HCT116 (cell line): ENCODE measurements around the gene HSD17B1. TPM values are rescaled to one million over a fixed set of nuclear protein-coding genes. Genes with fewer than 3 reads are reported as not detected.

Experiments
- ATAC-seq: fragments of 200-7000 bp; cut with Tn5 transposase; 2 replicates; pipeline ENCODE4 v1.9.1; 2020; ENCODE audit warnings: mild to moderate bottlenecking, moderate library complexity
- BruUV-seq: library from RNA; stranded (reverse); fragments of 400-500 nt; replicated peaks from 2 replicates; lab custom pipeline; 2021; lab: Mats Ljungman, UMichigan
- CTCF ChIA-PET: fragments of 300-600 bp; sonication (Branson Sonifier 250); formaldehyde crosslinking; loops from one replicate; lab custom pipeline; 2021; ENCODE audit warnings: antibody characterized with exemption; lab: Charles Lee
- POLR2A ChIA-PET: fragments of 300-600, 350-600 bp; sonication (Branson Sonifier 250); formaldehyde crosslinking; loops from one replicate; lab custom pipeline; 2021; ENCODE audit warnings: antibody characterized with exemption; lab: Charles Lee
- RAD21 ChIA-PET, 2 experiments: fragments of 300-600 bp; sonication (Branson Sonifier 250); formaldehyde crosslinking; loops; one replicate each; lab custom pipeline; 2023; ENCODE audit warnings: low total read pairs in 2 of 2; ENCODE audit not compliant: uncharacterized antibody in 2 of 2, unreplicated experiment in 2 of 2, low non-redundant PET in 1 of 2; lab: Charles Lee
- DNase-seq: peaks from one replicate; pipeline ENCODE4 v3.0.0-alpha.2; 2010; ENCODE audit warnings: low read depth, low spot score
- H2AFZ ChIP-seq: fragments of 200-600 bp; shearing (Covaris generic), sonication (generic); 2 replicates; pipeline ENCODE4 v1.6.1; 2017; ENCODE audit warnings: low read depth, mixed run types, mixed read lengths, antibody characterized with exemption, low read length; ENCODE audit not compliant: poor library complexity, severe bottlenecking
- H3K27ac ChIP-seq: 2 replicates; pipeline ENCODE4 v1.5.1; 2012; ENCODE audit warnings: low read depth, low read length
- H3K27me3 ChIP-seq: fragments of 200-600 bp; sonication (generic); 2 replicates; pipeline ENCODE4 v1.6.1; 2016; ENCODE audit warnings: mixed run types, low read length, mixed read lengths; ENCODE audit not compliant: insufficient read depth
- H3K36me3 ChIP-seq, 2 experiments: fragments of 200-500 bp in 1 of 2; fragments of 200-600 bp in 1 of 2; sonication (Bioruptor generic) in 1 of 2; sonication (generic) in 1 of 2; 2 replicates each; pipeline versions ENCODE4 v1.5.1 to v1.6.1; 2014 to 2016; ENCODE audit warnings: low read length in 2 of 2, inconsistent platforms in 1 of 2, mixed read lengths in 1 of 2, mixed run types in 1 of 2; ENCODE audit not compliant: insufficient read depth in 2 of 2, control insufficient read depth in 1 of 2
- H3K4me1 ChIP-seq, 2 experiments: fragments of 200-600 bp in 1 of 2; sonication (generic) in 1 of 2; 2 replicates each; pipeline versions ENCODE4 v1.5.1 to v1.6.1; 2012 to 2017; ENCODE audit warnings: low read length in 2 of 2, inconsistent platforms in 1 of 2, mild to moderate bottlenecking in 1 of 2, mixed read lengths in 1 of 2, mixed run types in 1 of 2, moderate library complexity in 1 of 2; ENCODE audit not compliant: insufficient read depth in 2 of 2, control insufficient read depth in 1 of 2
- H3K4me2 ChIP-seq: fragments of 200-600 bp; sonication (generic); 2 replicates; pipeline ENCODE4 v1.6.1; 2017; ENCODE audit warnings: mixed run types, low read length, mixed read lengths
- H3K4me3 ChIP-seq, 2 experiments: fragments of 200-600 bp in 1 of 2; sonication (generic) in 1 of 2; replicated peaks in 1 of 2; 2 replicates each; pipeline ENCODE4 v1.5.1; 2011 to 2016; ENCODE audit warnings: low read length in 2 of 2, control low read depth in 1 of 2, low read depth in 1 of 2, mild to moderate bottlenecking in 1 of 2, mixed read lengths in 1 of 2, mixed run types in 1 of 2
- H3K79me2 ChIP-seq: fragments of 200-600 bp; sonication (generic); 2 replicates; pipeline ENCODE4 v1.6.1; 2017; ENCODE audit warnings: mild to moderate bottlenecking, mixed run types, low read length, moderate library complexity, mixed read lengths; ENCODE audit not compliant: insufficient read depth
- H3K9ac ChIP-seq: fragments of 200-600 bp; sonication (generic); 2 replicates; pipeline ENCODE4 v1.6.1; 2016; ENCODE audit warnings: low read length, mixed read lengths
- H3K9me2 ChIP-seq: fragments of 200-600 bp; sonication (generic), shearing (Covaris generic); 2 replicates; pipeline ENCODE4 v1.6.1; 2017; ENCODE audit warnings: mixed run types, mild to moderate bottlenecking, moderate library complexity; ENCODE audit not compliant: insufficient read depth
- H3K9me3 ChIP-seq, 2 experiments: fragments of 200-500 bp in 1 of 2; fragments of 200-600 bp in 1 of 2; sonication (Bioruptor generic) in 1 of 2; sonication (generic) in 1 of 2; 2 replicates each; pipeline ENCODE4 v1.6.1; 2014 to 2017; ENCODE audit warnings: low read length in 2 of 2, mixed read lengths in 2 of 2, inconsistent platforms in 1 of 2, low read depth in 1 of 2, mild to moderate bottlenecking in 1 of 2, mixed run types in 1 of 2, moderate library complexity in 1 of 2; ENCODE audit not compliant: control insufficient read depth in 1 of 2, insufficient read depth in 1 of 2
- H4K20me1 ChIP-seq: fragments of 200-600 bp; sonication (generic), shearing (Covaris generic); 2 replicates; pipeline ENCODE4 v1.6.1; 2017; ENCODE audit warnings: mixed run types, mild to moderate bottlenecking, moderate library complexity; ENCODE audit not compliant: insufficient read depth
- EGR1 ChIP-seq: IDR thresholded peaks from 2 replicates; pipeline ENCODE4 v1.6.1; 2012; ENCODE audit warnings: low read depth
- POLR2A ChIP-seq: IDR thresholded peaks from 2 replicates; pipeline ENCODE4 v1.7.0; 2011; ENCODE audit warnings: borderline replicate concordance; ENCODE audit not compliant: insufficient read depth, insufficient read length; ENCODE audit errors: extremely low read depth
- POLR2AphosphoS5 ChIP-seq: IDR thresholded peaks from 2 replicates; pipeline ENCODE4 v1.6.1; 2011; ENCODE audit warnings: mild to moderate bottlenecking, low read depth, low read length, moderate library complexity
- REST ChIP-seq: IDR thresholded peaks from 2 replicates; pipeline ENCODE4 v1.6.1; 2012; ENCODE audit warnings: low read depth
- SP1 ChIP-seq: IDR thresholded peaks from 2 replicates; pipeline ENCODE4 v1.6.1; 2012; ENCODE audit warnings: low read depth
- TCF7L2 ChIP-seq: IDR thresholded peaks from 2 replicates; pipeline ENCODE4 v1.7.0; 2011; ENCODE audit warnings: borderline replicate concordance, inconsistent platforms; ENCODE audit not compliant: insufficient read depth, insufficient read length; ENCODE audit errors: extremely low read depth
- ZFX ChIP-seq: fragments of 450-650 bp; IDR thresholded peaks from 2 replicates; pipeline ENCODE4 v1.6.1; 2017
- intact Hi-C: fragments of 100-400 bp; cut with micrococcal nuclease; formaldehyde crosslinking; loops from 2 replicates; pipeline ENCODE4 v1.10.0; 2022
- total RNA-seq: library from RNA; stranded (reverse); gene quantifications from one replicate; pipeline ENCODE4 v1.2.1, GENCODE V29; 2021; ENCODE audit not compliant: unreplicated experiment

The HSD17B1 gene
- total RNA-seq, 1 experiment from 2014 or later: 1.4 TPM

- TF ChIP-seq TCF7L2: no peak
These were observed 9.2 kb downstream of the HSD17B1 start, which contains the start of gene COASY (continued) for GRCh38 chr17:42561897-42562387.

GRCh38 chr17:42562388-42563142 lies 9.8 kb downstream of the HSD17B1 start:
- H3K27me3 ChIP-seq: no peaks in the 10 kb centered on the region
- peak overlapping the region; percentile 99 for H3K4me2 ChIP-seq
- H3K9me3 ChIP-seq: no peaks in the 10 kb centered on the region
- intact Hi-C loops: no loop called here
- H3K9me2 ChIP-seq: no peaks in the 10 kb centered on the region
- peaks cover 30 to 51% of the 10 kb centered on the region in 2 experiments for H3K4me1 ChIP-seq
- POLR2A ChIA-PET: no interaction called here
- peak overlapping the region; percentile 99 to 100 for H3K4me3 ChIP-seq
- H3K36me3 ChIP-seq: peaks cover 10 to 27% of the 10 kb centered on the region in 2 experiments; a peak in 3 of 4 replicates
- CTCF ChIA-PET: interaction anchor here (0.7 kb wide), 1 partner anchor 35 kb away, joined by 3 read pairs; no protein-coding TSS in a partner anchor
- RAD21 ChIA-PET: no interaction called here
- DNase-seq (no peak), ATAC-seq (peak; percentile 41)
- TF ChIP-seq ZFX (peak; percentile 92), POLR2A (no peak), EGR1 (no peak), SP1 (no peak), REST (no peak), POLR2AphosphoS5 (no peak)
- peak overlapping the region; percentile 89 for H3K27ac ChIP-seq
- peak overlapping the region; percentile 99 for H3K9ac ChIP-seq
- peaks cover 34% of the 10 kb centered on the region for H3K79me2 ChIP-seq
- no peaks in the 10 kb centered on the region for H4K20me1 ChIP-seq
- no peak overlapping the region for H2AFZ ChIP-seq
- BruUV-seq: TSS peak; percentile 72
